ENCODE data around the gene SLC46A2.

Gene SLC46A2

DNA sequence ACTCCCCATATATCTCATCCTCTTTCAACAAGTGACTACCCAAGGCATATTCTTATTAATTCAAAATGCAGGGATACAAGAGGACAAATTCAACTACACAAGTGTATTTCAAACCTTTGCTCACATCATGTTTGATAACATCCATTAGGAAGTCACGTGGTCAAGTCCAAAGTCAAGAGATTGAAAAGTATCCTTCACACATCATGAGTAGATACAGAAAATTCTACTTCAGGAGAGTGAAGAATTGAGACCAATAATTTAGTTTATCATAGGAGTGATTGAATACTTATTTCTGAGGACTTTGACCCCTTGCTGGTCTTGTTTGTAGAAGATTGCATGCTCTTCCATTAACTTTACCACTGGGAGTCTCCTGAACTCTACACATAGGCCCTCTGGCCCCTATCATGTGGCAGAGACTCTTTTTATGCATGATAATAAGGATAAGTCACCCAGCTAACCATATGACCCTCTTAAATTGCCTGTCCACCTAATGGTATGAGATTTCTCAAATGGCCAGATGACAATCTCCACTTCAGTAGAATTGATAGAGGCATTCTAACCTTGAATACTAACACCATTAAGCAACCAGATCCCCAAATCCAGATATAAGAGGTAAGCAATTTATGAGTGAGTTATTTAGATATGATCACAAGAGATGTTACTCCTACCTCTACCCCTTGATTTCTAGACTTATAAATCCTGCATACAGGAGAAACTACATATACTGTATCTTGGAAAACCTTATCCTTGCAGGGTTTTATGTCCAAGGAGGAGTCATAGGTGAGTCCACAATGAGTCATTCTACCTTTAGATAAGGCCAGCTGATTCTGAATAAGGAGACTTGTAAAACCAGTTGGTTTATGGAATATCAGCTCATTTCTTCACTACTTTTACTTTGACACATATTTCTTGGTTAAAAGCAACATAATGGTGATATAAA, 26.6 kb upstream of the SLC46A2 start:
- H3K4me3 ChIP-seq (ENCODE audit: low read depth, low read length): no peak overlapping the region
- TF ChIP-seq, protein P1, sequence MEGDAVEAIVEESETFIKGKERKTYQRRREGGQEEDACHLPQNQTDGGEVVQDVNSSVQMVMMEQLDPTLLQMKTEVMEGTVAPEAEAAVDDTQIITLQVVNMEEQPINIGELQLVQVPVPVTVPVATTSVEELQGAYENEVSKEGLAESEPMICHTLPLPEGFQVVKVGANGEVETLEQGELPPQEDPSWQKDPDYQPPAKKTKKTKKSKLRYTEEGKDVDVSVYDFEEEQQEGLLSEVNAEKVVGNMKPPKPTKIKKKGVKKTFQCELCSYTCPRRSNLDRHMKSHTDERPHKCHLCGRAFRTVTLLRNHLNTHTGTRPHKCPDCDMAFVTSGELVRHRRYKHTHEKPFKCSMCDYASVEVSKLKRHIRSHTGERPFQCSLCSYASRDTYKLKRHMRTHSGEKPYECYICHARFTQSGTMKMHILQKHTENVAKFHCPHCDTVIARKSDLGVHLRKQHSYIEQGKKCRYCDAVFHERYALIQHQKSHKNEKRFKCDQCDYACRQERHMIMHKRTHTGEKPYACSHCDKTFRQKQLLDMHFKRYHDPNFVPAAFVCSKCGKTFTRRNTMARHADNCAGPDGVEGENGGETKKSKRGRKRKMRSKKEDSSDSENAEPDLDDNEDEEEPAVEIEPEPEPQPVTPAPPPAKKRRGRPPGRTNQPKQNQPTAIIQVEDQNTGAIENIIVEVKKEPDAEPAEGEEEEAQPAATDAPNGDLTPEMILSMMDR (IDR thresholded peaks at IDR 0.05; ENCODE audit: low read depth, low read length): no peak

DNA sequence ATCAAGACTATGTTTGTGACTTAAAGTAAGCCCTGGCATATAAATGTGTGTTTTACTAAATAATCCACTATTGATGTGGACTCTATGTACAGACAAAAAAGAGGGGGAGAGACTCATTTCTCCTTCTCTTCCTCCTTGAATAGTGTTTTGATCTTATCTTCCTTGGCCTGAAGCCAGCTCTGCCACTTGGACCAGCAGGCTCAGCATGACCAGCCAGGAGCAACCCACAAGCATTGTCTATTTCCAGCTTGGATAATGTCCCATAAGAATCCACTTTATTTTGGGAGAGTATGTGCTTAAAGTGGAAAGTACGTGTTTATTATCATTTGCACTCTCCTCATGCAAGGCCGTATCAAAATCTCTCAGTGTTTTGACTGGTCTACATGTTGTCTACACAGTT, 23.8 kb upstream of the SLC46A2 start:
- TF ChIP-seq, protein P1 (IDR thresholded peaks at IDR 0.05; ENCODE audit: low read depth, low read length): no peak
- no peak overlapping the region for H3K4me3 ChIP-seq (ENCODE audit: low read depth, low read length)

DNA sequence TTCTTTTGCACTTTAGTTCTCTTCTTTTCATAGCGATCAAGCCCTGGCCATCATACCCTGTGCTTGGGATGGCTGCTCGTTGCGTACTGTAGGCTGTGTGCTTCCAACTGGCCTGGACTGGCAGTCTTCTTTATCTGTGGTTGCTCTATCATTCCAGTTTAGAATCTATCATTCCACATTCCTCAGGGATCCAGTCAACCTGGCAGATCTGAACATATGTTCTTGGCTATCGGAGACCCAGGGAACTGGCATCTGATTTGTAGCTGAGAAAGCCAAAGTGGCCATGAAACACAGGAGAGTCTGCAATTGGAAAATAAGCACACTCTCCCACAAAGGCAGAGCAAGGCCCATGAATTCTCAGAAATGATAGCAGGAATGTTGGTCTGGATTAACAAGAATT, 22.6 kb upstream of the SLC46A2 start:
- TF ChIP-seq, protein P1 (IDR thresholded peaks at IDR 0.05; ENCODE audit: low read depth, low read length): no peak
- no peak overlapping the region for H3K4me3 ChIP-seq (ENCODE audit: low read depth, low read length)

DNA sequence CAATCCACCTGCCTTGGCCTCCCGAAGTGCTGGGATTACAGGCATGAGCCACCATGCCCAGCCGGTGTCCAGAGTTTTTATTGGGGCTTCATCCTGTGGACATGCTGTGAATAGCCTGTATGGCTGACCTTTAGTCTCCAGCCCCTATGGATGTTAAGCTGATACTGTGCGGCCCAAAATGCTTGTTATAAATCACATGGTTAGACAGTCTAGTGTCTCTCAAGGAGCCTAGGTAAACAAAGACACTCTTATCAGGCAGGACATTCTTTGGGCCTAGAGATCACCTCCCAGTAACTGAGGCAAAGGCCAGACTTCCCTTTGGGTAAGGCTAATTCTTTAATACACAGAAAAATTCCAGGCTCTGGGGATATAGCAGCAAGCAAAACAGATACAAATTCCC, 22.0 kb upstream of the SLC46A2 start:
- TF ChIP-seq, protein P1 (IDR thresholded peaks at IDR 0.05; ENCODE audit: low read depth, low read length): no peak
- H3K4me3 ChIP-seq (ENCODE audit: low read depth, low read length): no peak overlapping the region

DNA sequence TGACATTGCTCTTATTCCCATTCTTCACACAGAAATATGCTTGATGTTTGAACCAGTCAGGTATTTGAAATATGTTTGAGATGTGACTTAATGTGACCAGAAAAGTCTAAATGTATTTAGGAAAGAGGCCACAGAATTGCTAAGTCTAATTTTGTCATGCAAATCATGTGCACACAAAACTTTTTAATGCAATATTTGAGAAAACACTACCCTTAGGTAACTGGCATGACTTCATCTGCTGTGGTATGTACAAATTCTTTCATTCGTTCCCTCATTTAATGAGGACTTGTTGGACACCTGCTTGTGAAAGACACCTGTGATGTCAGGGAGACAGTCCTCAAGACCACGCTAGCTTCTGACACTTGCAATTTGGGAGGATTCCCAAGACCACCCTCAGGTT, 21.1 kb upstream of the SLC46A2 start:
- TF ChIP-seq, protein P1 (IDR thresholded peaks at IDR 0.05; ENCODE audit: low read depth, low read length): no peak

DNA sequence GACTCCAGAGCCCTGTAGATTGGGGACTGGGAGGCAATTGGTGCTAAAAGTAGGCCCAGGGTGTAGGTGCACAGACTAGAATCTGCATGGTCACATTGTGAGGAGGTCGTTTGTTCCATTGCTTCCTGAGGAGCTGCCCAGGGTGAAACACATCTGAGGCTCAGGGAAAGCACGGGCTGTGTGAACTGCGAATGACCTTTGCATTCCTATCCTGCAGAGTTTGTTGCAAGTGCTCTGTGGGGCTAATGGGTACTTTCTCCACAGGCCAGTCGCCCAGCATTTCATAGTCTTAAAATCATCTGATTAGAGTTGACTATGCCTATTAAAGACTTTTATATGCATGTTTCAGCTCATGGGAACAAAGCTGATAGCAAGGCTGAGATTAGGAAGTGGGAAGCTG, 14.4 kb upstream of the SLC46A2 start:
- TF ChIP-seq, protein P1 (IDR thresholded peaks at IDR 0.05; ENCODE audit: low read depth, low read length): no peak

More for the DNA sequence above, 21.1 kb upstream of the SLC46A2 start:
- no peak overlapping the region for H3K4me3 ChIP-seq (ENCODE audit: low read depth, low read length)

DNA sequence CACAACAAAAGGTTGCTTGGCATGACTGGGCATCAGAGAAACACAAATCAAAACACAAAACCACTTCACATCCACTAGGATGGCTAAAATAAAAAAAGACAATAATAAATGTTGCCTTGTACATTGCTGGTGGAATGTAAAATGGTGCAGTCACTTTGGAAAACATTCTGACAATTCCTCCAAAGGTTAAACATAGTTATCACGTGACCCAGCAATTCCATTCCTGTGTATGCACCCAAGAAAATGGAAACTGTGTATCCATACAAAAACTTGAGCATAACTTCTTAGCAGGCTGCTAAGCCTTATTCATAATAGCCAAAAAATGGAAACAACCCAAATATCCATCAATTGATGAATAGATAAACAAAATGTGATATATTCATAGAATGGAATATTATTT, 10.2 kb upstream of the SLC46A2 start:
- TF ChIP-seq, protein P1 (IDR thresholded peaks at IDR 0.05; ENCODE audit: low read depth, low read length): no peak
- no peak overlapping the region for H3K4me3 ChIP-seq (ENCODE audit: low read depth, low read length)

More for the DNA sequence above, 14.4 kb upstream of the SLC46A2 start:
- no peak overlapping the region for H3K4me3 ChIP-seq (ENCODE audit: low read depth, low read length)

All from WI38 (cell line).